Smooth muscle cell of the pulmonary artery (primary cell): ENCODE measurements around the gene REEP3. TPM values are rescaled to one million over a fixed set of nuclear protein-coding genes. Genes with fewer than 3 reads are reported as not detected.

Experiments used
- total RNA-seq: library from RNA; depleted of rRNA; stranded (reverse); fragments of >200 nt; gene quantifications from 2 replicates; pipeline ENCODE4 v1.2.3, GENCODE V29; 2014

Gene REEP3
- total RNA-seq: 48.0 and 85.4 TPM in 2 replicates

GRCh38 chr10:63520500-63521415 lies at the start of gene REEP3:
Gene REEP3, plus strand, starts transcription at chr10:63521401. Its CDS starts 145 bp downstream, at chr10:63521546.

Other genes starting within 250 kb of the REEP3 start
- gene JMJD1C, start 55.4 kb upstream of the REEP3 start, total RNA-seq: 66.0 and 82.0 TPM in 2 replicates